ENCODE results near the gene EMCN.

- no peak for TF ChIP-seq CTCF (IDR thresholded peaks at IDR 0.05; ENCODE audit: insufficient read depth, low read length)
- no peak for TF ChIP-seq POLR2AphosphoS5 (IDR thresholded peaks at IDR 0.05; ENCODE audit: low read depth)
- no peak for TF ChIP-seq GABPA (IDR thresholded peaks at IDR 0.05; ENCODE audit: low read depth)
- TF ChIP-seq REST (IDR thresholded peaks at IDR 0.05; ENCODE audit: insufficient replicate concordance, low read depth): no peak
- no peak for TF ChIP-seq SPI1 (IDR thresholded peaks at IDR 0.05; ENCODE audit: borderline replicate concordance, low read depth)
Observed at GRCh38 chr4:100431416-100431815, 86.4 kb downstream of the EMCN start.

Measured in HL-60 (cell line).